Central memory CD8-positive, alpha-beta T cell (primary cell): ENCODE results near the gene ZNF540.

ENCODE experiments used
- ATAC-seq: fragments of 150-1000 bp; cut with Tn5 transposase; replicated peaks from 2 replicates; pipeline ENCODE4 v1.10.0; 2022; ENCODE audit warnings: mild to moderate bottlenecking, moderate FRiP score, moderate number of reproducible peaks; ENCODE audit not compliant: poor library complexity, severe bottlenecking; ENCODE audit errors: extremely low read depth
- DNase-seq, 2 donors: peaks; one replicate each; pipeline ENCODE4 v3.0.0; 2021; ENCODE audit warnings: low spot score in 2 of 2
- H3K27ac Mint-ChIP-seq: one replicate; pipeline ENCODE4 v1.8.0; 2022; ENCODE audit warnings: low read depth, mild to moderate bottlenecking, moderate library complexity, mixed read lengths
- H3K27me3 Mint-ChIP-seq: one replicate; pipeline ENCODE4 v1.8.0; 2022; ENCODE audit warnings: mixed read lengths
- H3K36me3 Mint-ChIP-seq: one replicate; pipeline ENCODE4 v1.8.0; 2022; ENCODE audit warnings: mild to moderate bottlenecking, moderate library complexity, mixed read lengths; ENCODE audit not compliant: insufficient read depth
- H3K4me1 Mint-ChIP-seq: one replicate; pipeline ENCODE4 v1.8.0; 2022; ENCODE audit warnings: mixed read lengths
- H3K4me3 Mint-ChIP-seq: one replicate; pipeline ENCODE4 v1.8.0; 2022; ENCODE audit warnings: mild to moderate bottlenecking, moderate library complexity, mixed read lengths
- H3K9me3 Mint-ChIP-seq: one replicate; pipeline ENCODE4 v1.8.0; 2022; ENCODE audit warnings: mixed read lengths

ZNF540 gene

GRCh38 chr19:37594304-37594981 lies at the start of gene ZNF540, which contains the start of gene ZNF571:
TSS of gene ZNF540 (plus strand) at chr19:37594876. CDS start at chr19:37598448, 3,572 bp downstream.
TSS of gene ZNF571 (minus strand) at chr19:37594792. CDS start at chr19:37586676, 8,116 bp downstream.
- Mint-ChIP-seq H3K4me1 (peaks cover 42% of the 10 kb centered on the region), H3K9me3 (peaks cover 6% of the 10 kb centered on the region), H3K36me3 (peaks cover 23% of the 10 kb centered on the region), H3K27me3 (no peaks in the 10 kb centered on the region), H3K4me3 (peak within 1 kb of the TSS; percentile 93), H3K27ac (peak within 1 kb of the TSS; percentile 99)
- ATAC-seq: peak; percentile 96
- DNase-seq: peak; percentile 78 to 87

DNA sequence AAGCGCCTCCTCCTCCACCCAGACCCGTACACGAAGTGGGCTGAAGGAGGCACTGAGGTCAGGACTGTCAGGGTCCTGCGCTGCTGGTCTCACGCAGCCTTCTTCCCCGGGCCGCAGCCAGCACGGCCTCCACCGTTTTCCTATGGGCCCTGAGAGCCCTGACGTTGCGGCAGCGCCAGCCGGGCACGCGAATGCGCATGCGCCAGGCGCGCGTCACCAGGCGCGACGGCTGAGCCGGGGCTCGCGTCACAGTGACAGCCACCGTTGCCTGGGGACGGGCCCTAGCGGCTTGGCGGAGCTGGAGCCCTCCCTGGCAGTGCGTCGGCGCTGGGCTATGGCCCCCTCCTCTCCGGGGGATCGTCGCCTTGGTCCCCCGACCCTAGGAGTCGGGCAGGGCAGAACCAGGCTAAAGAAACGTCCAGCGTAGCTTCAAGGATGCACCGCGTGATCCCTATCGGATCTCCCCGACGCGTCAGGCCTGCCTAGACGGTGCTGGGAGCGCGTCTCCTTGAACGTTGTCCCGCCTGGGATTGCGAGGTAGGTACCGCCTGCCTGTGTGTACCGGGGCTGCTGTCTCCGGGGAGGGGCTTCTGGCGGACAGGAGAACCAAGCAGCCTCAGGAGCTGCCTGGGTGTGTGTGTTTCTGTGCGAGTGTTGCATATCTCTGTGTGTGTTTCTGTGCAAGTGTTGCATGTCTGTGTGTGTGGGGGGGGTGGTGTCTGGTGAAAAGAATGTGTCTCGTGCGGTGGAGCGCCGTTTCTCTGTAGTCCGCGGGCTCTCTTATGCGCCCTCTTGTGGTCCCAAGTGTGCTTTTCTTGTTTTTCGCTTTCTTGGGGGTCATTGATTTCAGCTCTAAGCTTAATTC lies 43.3 kb upstream of the ZNF540 start:
- Mint-ChIP-seq H3K27ac (peak overlapping the region; percentile 88), H3K4me3 (peak overlapping the region; percentile 82), H3K9me3 (peaks cover 33% of the 10 kb centered on the region), H3K4me1 (peaks cover 12% of the 10 kb centered on the region), H3K27me3 (no peaks in the 10 kb centered on the region), H3K36me3 (peaks cover 10% of the 10 kb centered on the region)
- ATAC-seq: peak; percentile 70
- DNase-seq: peak in 1 of 2 donors; percentile 43

DNA sequence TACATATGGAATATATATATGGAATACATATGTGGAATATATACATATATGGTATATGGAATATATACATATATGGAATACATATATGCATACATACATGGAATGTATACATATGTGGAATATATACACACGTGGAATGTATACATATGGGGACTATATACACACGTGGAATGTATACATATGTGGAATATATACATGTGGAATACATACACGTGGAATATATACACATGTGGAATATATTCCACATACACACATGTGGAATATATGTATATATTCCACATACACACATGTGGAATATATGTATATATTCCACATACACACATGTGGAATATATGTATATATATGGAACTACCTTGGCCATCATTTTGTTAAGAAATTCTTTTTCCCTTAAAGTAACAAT lies 31.2 kb upstream of the ZNF540 start:
- ATAC-seq (no peak), DNase-seq (no peak)
- Mint-ChIP-seq H3K9me3 (peaks cover 27% of the 10 kb centered on the region), H3K4me3 (no peak overlapping the region), H3K27ac (no peak overlapping the region), H3K27me3 (no peaks in the 10 kb centered on the region), H3K4me1 (no peaks in the 10 kb centered on the region), H3K36me3 (peaks cover 6% of the 10 kb centered on the region)

DNA sequence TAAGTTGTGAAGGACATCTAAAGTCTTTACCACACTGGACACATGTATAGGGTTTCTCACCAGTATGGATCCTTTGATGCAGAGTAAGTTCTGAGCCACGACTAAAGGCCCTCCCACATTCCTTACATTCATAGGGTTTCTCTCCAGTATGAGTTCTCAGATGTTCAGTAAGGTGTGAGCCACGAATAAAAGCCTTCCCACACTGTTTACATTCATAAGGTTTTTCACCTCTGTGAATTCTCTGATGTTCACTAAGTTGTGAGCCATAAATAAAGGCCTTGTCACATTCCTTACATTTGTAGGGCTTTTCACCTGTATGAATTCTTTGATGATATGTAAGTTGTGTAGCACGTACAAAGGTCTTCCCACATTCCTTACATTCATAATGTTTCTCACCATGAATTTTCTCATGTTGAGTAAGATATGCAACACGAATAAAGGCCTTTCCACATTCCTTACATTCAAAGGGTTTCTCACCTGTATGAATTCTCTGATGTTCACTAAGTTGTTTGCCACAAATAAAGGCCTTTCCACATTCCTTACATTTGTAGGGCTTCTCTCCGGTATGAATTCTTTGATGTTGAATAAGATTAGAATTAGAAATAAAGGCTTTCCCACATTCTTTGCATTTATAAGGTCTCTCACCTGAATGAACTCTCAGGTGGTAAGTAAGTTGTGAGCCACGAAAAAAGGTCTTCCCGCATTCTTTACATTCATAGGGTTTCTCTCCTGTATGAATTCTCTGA lies 29.9 kb upstream of the ZNF540 start:
- no peak overlapping the region for H3K4me3 Mint-ChIP-seq
- no peaks in the 10 kb centered on the region for H3K27me3 Mint-ChIP-seq
- ATAC-seq (no peak), DNase-seq (no peak)
- no peaks in the 10 kb centered on the region for H3K4me1 Mint-ChIP-seq
- H3K27ac Mint-ChIP-seq: no peak overlapping the region
- peaks cover 33% of the 10 kb centered on the region for H3K9me3 Mint-ChIP-seq
- H3K36me3 Mint-ChIP-seq: peaks cover 10% of the 10 kb centered on the region

DNA sequence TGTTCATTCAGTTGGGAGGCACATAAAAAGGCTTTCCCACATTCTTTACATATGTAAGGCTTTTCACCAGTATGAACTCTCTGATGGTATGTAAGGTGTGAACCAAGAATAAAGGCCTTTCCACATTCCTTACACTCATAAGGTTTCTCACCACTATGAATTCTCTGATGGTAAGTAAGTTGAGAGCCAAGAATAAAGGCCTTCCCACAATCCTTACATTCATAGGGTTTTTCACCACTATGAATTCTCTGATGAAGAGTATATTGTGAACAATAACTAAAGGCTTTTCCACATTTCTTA lies 29.4 kb upstream of the ZNF540 start:
- Mint-ChIP-seq H3K27me3 (no peaks in the 10 kb centered on the region), H3K27ac (no peak overlapping the region), H3K4me3 (no peak overlapping the region), H3K9me3 (peaks cover 38% of the 10 kb centered on the region), H3K4me1 (no peaks in the 10 kb centered on the region), H3K36me3 (peaks cover 10% of the 10 kb centered on the region)
- DNase-seq (no peak), ATAC-seq (no peak)

DNA sequence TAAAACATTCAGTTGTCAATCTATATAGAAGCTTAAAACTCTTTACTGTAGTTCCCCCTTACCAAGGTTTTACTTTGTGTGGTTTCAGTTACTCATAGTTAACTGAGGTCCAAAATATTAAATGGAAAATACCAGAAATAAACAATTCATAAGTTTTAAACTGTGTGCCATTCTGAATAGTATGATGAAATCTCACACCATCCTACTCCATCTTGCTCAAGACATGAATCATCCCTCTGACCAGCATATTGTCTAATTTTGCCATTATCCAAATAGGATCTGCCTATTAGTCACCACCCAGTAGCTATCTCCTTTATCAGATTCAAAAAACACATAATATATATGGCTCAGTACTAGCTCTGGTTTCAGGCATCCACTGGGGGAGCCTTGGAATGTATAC lies 22.5 kb upstream of the ZNF540 start:
- H3K9me3 Mint-ChIP-seq: peaks cover 35% of the 10 kb centered on the region
- ATAC-seq (no peak), DNase-seq (no peak)
- H3K27me3 Mint-ChIP-seq: no peaks in the 10 kb centered on the region
- H3K4me3 Mint-ChIP-seq: no peak overlapping the region
- no peaks in the 10 kb centered on the region for H3K4me1 Mint-ChIP-seq
- H3K27ac Mint-ChIP-seq: no peak overlapping the region
- H3K36me3 Mint-ChIP-seq: peaks cover 6% of the 10 kb centered on the region

DNA sequence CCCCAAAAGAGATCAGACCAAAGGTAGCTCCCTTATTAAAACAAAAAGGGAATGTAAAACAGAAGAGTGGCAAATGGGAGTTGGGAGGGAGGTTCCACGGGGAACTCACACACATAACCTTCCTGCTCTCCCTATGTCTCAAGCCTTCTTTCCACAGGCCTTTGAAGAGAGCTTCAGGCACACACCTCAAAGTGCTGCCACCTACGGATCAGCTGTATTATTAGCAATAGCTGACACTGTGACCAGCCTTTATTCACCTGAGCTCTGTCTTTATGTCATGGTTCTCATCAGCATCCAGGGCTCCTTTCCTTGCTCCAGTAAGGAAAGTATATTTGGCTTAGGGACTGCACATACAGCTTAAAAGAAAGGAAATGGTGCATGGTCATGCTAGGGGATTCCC lies 11.3 kb upstream of the ZNF540 start:
- peaks cover 22% of the 10 kb centered on the region for H3K9me3 Mint-ChIP-seq
- H3K27ac Mint-ChIP-seq: no peak overlapping the region
- H3K4me1 Mint-ChIP-seq: no peaks in the 10 kb centered on the region
- ATAC-seq (no peak), DNase-seq (no peak)
- no peak overlapping the region for H3K4me3 Mint-ChIP-seq
- peaks cover 14% of the 10 kb centered on the region for H3K36me3 Mint-ChIP-seq
- no peaks in the 10 kb centered on the region for H3K27me3 Mint-ChIP-seq

- no peaks in the 10 kb centered on the region for H3K27me3 Mint-ChIP-seq
- DNase-seq (no peak), ATAC-seq (peak; percentile 44)
- H3K4me1 Mint-ChIP-seq: peaks cover 42% of the 10 kb centered on the region
- H3K9me3 Mint-ChIP-seq: peaks cover 6% of the 10 kb centered on the region
- peak overlapping the region; percentile 99 for H3K27ac Mint-ChIP-seq
- H3K4me3 Mint-ChIP-seq: peak overlapping the region; percentile 93
- H3K36me3 Mint-ChIP-seq: peaks cover 23% of the 10 kb centered on the region
Observed at GRCh38 chr19:37593996-37594303, 726 bp upstream of the ZNF540 start.

GRCh38 chr19:37594982-37595382 lies 306 bp downstream of the ZNF540 start:
- Mint-ChIP-seq H3K27ac (peak overlapping the region; percentile 99), H3K36me3 (peaks cover 23% of the 10 kb centered on the region), H3K27me3 (no peaks in the 10 kb centered on the region), H3K4me1 (peaks cover 42% of the 10 kb centered on the region), H3K4me3 (peak overlapping the region; percentile 93), H3K9me3 (peaks cover 6% of the 10 kb centered on the region)
- ATAC-seq: peak; percentile 49
- peak; percentile 54 to 61 for DNase-seq

DNA sequence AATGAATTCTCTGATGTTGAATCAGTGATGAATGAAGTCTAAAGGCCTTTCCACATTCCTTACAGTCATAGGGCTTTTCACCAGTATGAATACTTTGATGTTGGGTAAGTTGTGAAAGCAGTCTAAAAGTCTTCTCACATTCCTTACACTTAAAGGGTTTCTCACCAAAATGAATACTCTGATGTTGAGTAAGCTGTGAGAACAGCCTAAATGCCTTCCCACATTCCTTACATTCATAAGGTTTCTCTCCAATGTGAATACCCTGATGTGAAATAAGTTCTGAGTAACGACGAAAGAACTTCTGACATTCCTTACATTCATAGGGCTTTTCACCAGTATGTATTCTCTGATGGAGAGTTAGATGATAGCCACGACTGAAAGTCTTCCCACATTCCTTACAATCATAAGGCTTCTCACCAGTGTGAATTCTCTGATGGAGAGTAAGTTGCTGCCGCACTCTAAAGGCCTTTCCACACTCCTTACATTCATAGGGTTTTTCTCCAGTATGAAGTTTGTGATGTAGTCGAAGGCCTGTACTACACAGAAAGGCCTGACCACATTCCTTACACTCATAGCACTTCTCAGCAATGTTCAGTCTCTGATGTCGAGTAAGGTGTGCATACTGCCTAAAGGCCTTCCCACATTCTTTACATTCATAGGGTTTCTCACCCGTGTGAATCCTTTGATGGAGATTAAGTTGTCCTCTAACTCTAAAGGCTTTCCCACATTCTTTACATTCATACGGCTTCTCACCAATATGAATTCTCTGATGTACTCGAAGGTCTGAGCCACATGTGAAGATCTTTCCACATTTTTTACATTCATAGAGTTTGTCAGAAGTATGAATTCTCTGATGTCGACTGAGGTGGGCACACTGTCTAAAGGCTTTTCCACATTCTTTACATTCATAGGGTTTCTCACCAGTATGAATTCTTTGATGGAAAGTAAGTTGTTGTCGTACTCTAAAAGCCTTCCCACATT lies 40.7 kb downstream of the ZNF540 start:
- Mint-ChIP-seq H3K36me3 (peaks cover 3% of the 10 kb centered on the region), H3K4me3 (no peak overlapping the region), H3K4me1 (no peaks in the 10 kb centered on the region), H3K27ac (no peak overlapping the region), H3K9me3 (peaks cover 30% of the 10 kb centered on the region), H3K27me3 (no peaks in the 10 kb centered on the region)
- ATAC-seq (no peak), DNase-seq (no peak)

- Mint-ChIP-seq H3K9me3 (no peaks in the 10 kb centered on the region), H3K27ac (peak overlapping the region; percentile 88), H3K36me3 (peaks cover 11% of the 10 kb centered on the region), H3K27me3 (no peaks in the 10 kb centered on the region), H3K4me3 (peak overlapping the region; percentile 95), H3K4me1 (peaks cover 29% of the 10 kb centered on the region)
- DNase-seq: no peak
- no peak for ATAC-seq
Observed at GRCh38 chr19:37654118-37654517, 59.4 kb downstream of the ZNF540 start.
